Common myeloid progenitor, CD34-positive (primary cell): Measurements from ENCODE around the gene CAMK1D.

Experiments
- CTCF ChIA-PET: fragments of 350-600 bp; sonication (Branson Sonifier 250); formaldehyde crosslinking; loops from one replicate; lab custom pipeline; 2021; ENCODE audit warnings: antibody characterized with exemption; lab: Charles Lee
- POLR2A ChIA-PET: fragments of 350-600 bp; sonication (Branson Sonifier 250); formaldehyde crosslinking; loops from one replicate; lab custom pipeline; 2021; ENCODE audit warnings: antibody characterized with exemption; lab: Charles Lee
- DNase-seq, 3 donors: peaks; one replicate each; pipeline versions ENCODE4 v3.0.0 to v3.0.0-alpha.2; 2013
- H3K27ac ChIP-seq, 2 experiments: 1 replicate in 1 of 2; 2 replicates in 1 of 2; pipeline ENCODE4 v1.7.0; 2013; ENCODE audit warnings: inconsistent platforms in 2 of 2, low read length in 2 of 2, mild to moderate bottlenecking in 2 of 2, low read depth in 1 of 2, moderate library complexity in 1 of 2; ENCODE audit not compliant: severe bottlenecking in 2 of 2, insufficient read depth in 1 of 2, poor library complexity in 1 of 2
- H3K27me3 ChIP-seq, 5 experiments: replicated peaks in 2 of 5; 1 replicate in 3 of 5; 2 replicates in 2 of 5; pipeline versions ENCODE4 v1.6.1 to v1.7.0; 2013; ENCODE audit warnings: low read length in 4 of 5, mild to moderate bottlenecking in 2 of 5, moderate library complexity in 2 of 5, inconsistent platforms in 1 of 5; ENCODE audit not compliant: insufficient read depth in 5 of 5, control insufficient read depth in 4 of 5
- H3K36me3 ChIP-seq, 4 experiments: 1 replicate in 2 of 4; 2 replicates in 2 of 4; pipeline versions ENCODE4 v1.6.1 to v1.7.0; 2013; ENCODE audit warnings: low read length in 3 of 4, control low read depth in 1 of 4, mild to moderate bottlenecking in 1 of 4; ENCODE audit not compliant: control insufficient read depth in 4 of 4, insufficient read depth in 4 of 4
- H3K4me1 ChIP-seq, 4 experiments: 1 replicate in 3 of 4; 2 replicates in 1 of 4; pipeline versions ENCODE4 v1.6.1 to v1.7.1; 2013; ENCODE audit warnings: low read length in 3 of 4, mild to moderate bottlenecking in 3 of 4, control low read depth in 1 of 4, inconsistent platforms in 1 of 4, moderate library complexity in 1 of 4; ENCODE audit not compliant: control insufficient read depth in 4 of 4, insufficient read depth in 4 of 4; ENCODE audit errors: control extremely low read depth in 1 of 4
- H3K4me3 ChIP-seq, 7 experiments: 1 replicate in 4 of 7; 2 replicates in 3 of 7; pipeline versions ENCODE4 v1.5.1 to v1.7.0; 2013; ENCODE audit warnings: mild to moderate bottlenecking in 7 of 7, low read length in 6 of 7, moderate library complexity in 6 of 7, inconsistent platforms in 2 of 7, low read depth in 2 of 7, control low read depth in 1 of 7; ENCODE audit not compliant: insufficient read depth in 4 of 7, control insufficient read depth in 1 of 7; ENCODE audit errors: extremely low read depth in 1 of 7
- H3K9me3 ChIP-seq, 5 experiments: 1 replicate in 4 of 5; 2 replicates in 1 of 5; pipeline versions ENCODE4 v1.6.1 to v1.7.1; 2013; ENCODE audit warnings: low read length in 4 of 5, mild to moderate bottlenecking in 2 of 5, inconsistent platforms in 1 of 5, low read depth in 1 of 5, moderate library complexity in 1 of 5; ENCODE audit not compliant: control insufficient read depth in 4 of 5, insufficient read depth in 2 of 5; ENCODE audit errors: control extremely low read depth in 1 of 5
- WGBS: methylation state at CpG from one replicate; pipeline ENCODE4 v1.1.5; 2013; ENCODE audit not compliant: insufficient coverage; 5-methylcytosine and 5-hydroxymethylcytosine counted together

Gene CAMK1D

GRCh38 chr10:12510501-12510941, 161.2 kb downstream of the CAMK1D start:
- WGBS: 18% methylated on average over 6 of the region's 8 CpGs
- DNase-seq: peak; percentile 29 to 78 (median 71)
- peak overlapping the region in 1 of 7 experiments; percentile 25 for H3K4me3 ChIP-seq
- H3K36me3 ChIP-seq: peaks cover 0 to 2% (median 1%) of the 10 kb centered on the region in 4 experiments
- ChIA-PET POLR2A (no interaction called here), CTCF (no interaction called here)
- H3K4me1 ChIP-seq: peaks cover 13 to 37% (median 21%) of the 10 kb centered on the region in 4 experiments
- no peaks in the 10 kb centered on the region for H3K9me3 ChIP-seq
- H3K27ac ChIP-seq: no peak overlapping the region
- no peaks in the 10 kb centered on the region for H3K27me3 ChIP-seq

DNA sequence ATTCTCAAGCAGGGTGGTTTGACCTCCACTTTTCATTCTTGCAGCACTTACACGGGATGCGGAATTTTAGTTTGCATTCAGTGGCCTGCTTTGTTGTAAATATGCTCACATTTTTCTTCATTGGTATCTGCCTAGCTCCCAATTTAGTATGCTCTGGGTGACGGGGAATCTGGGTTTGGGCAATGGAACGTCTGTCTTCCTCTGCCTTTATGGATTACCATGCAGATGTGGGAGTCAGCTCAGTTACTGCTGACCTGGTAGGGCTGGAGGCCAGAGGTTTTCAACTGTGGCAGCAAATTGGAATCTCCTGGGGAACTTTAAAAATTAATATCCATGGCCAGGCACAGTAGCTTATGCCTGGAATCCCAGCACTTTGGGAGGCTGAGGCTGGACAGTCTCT, 161.6 kb downstream of the CAMK1D start:
- ChIA-PET CTCF (no interaction called here), POLR2A (no interaction called here)
- Histone ChIP-seq H3K27me3 (no peaks in the 10 kb centered on the region), H3K9me3 (no peaks in the 10 kb centered on the region), H3K36me3 (peaks cover 0 to 2% (median 1%) of the 10 kb centered on the region in 4 experiments), H3K4me3 (no peak overlapping the region), H3K4me1 (peaks cover 13 to 40% (median 21%) of the 10 kb centered on the region in 4 experiments), H3K27ac (no peak overlapping the region)
- no peak for DNase-seq
- WGBS: 84% methylated on average over 4 of the region's 4 CpGs

- peaks cover 13 to 40% (median 21%) of the 10 kb centered on the region in 4 experiments for H3K4me1 ChIP-seq
- no peak overlapping the region for H3K4me3 ChIP-seq
- 97% methylated on average over 8 of the region's 9 CpGs for WGBS
- no peaks in the 10 kb centered on the region for H3K27me3 ChIP-seq
- no peaks in the 10 kb centered on the region for H3K9me3 ChIP-seq
- no peak for DNase-seq
- peaks cover 0 to 2% (median 1%) of the 10 kb centered on the region in 4 experiments for H3K36me3 ChIP-seq
- CTCF ChIA-PET: no interaction called here
- H3K27ac ChIP-seq: no peak overlapping the region
- POLR2A ChIA-PET: no interaction called here
Observed at GRCh38 chr10:12511651-12512050, 162.3 kb downstream of the CAMK1D start.

DNA sequence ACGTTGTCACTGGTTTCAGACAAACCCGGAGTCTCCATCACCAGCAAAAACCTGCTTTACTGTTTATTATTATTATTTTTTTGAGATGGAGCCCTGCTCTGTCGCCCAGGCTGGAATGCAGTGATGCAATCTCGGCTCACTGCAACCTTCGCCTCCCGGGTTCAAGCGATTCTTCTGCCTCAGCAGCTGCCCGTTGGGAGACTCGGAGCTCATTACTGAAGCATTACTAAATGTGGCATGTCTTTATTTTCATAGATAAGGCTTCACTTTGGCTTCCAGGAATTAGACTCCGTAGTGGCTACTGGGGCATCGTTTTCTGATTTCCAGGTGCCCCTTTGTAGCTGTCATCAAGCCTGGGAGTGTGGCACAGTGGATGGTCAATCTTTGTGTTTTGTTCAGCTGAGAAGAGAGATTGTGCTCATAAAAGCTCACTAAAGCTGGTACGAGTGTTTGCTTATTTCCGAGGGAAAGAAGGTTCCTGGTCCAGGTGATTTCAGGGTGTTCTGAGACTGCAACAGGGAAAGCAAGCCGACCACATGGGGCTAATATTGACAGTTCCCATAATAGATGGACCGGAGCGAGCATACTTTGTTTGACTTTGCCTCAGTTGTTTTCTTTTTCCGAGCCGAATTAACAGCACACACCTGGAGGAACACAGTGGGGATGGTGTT, 163.1 kb downstream of the CAMK1D start:
- DNase-seq: no peak
- Histone ChIP-seq H3K4me1 (peaks cover 6 to 35% (median 20%) of the 10 kb centered on the region in 4 experiments), H3K36me3 (peaks cover 0 to 2% (median 1%) of the 10 kb centered on the region in 4 experiments), H3K27me3 (no peaks in the 10 kb centered on the region), H3K4me3 (no peak overlapping the region), H3K27ac (no peak overlapping the region), H3K9me3 (no peaks in the 10 kb centered on the region)
- 97% methylated on average over 14 of the region's 18 CpGs for WGBS
- ChIA-PET POLR2A (no interaction called here), CTCF (interaction anchor here (1.0 kb wide), 2 partner anchors 54 to 175 kb away, joined by 3 read pairs; no protein-coding TSS in a partner anchor)

GRCh38 chr10:12513003-12513365, 163.6 kb downstream of the CAMK1D start:
- POLR2A ChIA-PET: no interaction called here
- H3K4me3 ChIP-seq: no peak overlapping the region
- peaks cover 0 to 2% (median 1%) of the 10 kb centered on the region in 4 experiments for H3K36me3 ChIP-seq
- peaks cover 3 to 30% (median 18%) of the 10 kb centered on the region in 4 experiments for H3K4me1 ChIP-seq
- no peak for DNase-seq
- no peak overlapping the region for H3K27ac ChIP-seq
- WGBS: 99% methylated on average over 5 of the region's 5 CpGs
- CTCF ChIA-PET: interaction anchor here (1.0 kb wide), 2 partner anchors 55 to 176 kb away, joined by 3 read pairs; no protein-coding TSS in a partner anchor
- no peaks in the 10 kb centered on the region for H3K27me3 ChIP-seq
- H3K9me3 ChIP-seq: peaks cover 0 to under 1% (median 0%) of the 10 kb centered on the region in 5 experiments

GRCh38 chr10:12513775-12514673, 164.7 kb downstream of the CAMK1D start:
- ChIA-PET POLR2A (interaction anchor here (0.6 kb wide), 1 partner anchor 42 kb away, joined by 3 read pairs; no protein-coding TSS in a partner anchor), CTCF (interaction anchor here (1.0 kb wide), 1 partner anchor 177 kb away, joined by 3 read pairs; no protein-coding TSS in a partner anchor)
- DNase-seq: peak in 2 of 3 donors; percentile 23 to 37
- H3K4me3 ChIP-seq: no peak overlapping the region
- H3K27ac ChIP-seq: no peak overlapping the region
- peaks cover 0 to 2% (median 2%) of the 10 kb centered on the region in 5 experiments for H3K9me3 ChIP-seq
- H3K27me3 ChIP-seq: no peaks in the 10 kb centered on the region
- peaks cover 3 to 30% (median 18%) of the 10 kb centered on the region in 4 experiments for H3K4me1 ChIP-seq
- WGBS: 100% methylated on average over 4 of the region's 10 CpGs
- H3K36me3 ChIP-seq: no peaks in the 10 kb centered on the region
